Activated CD8-positive, alpha-beta memory T cell treated with anti-CD3 and anti-CD28 coated beads, Interleukin-2, amount 50 U/mL, for 48 hours (primary cell): ENCODE measurements around the gene TPCN2.

Experiments used
- DNase-seq: peaks from one replicate; pipeline ENCODE4 v3.0.0-alpha.2; 2020

Gene TPCN2

GRCh38 chr11:69153661-69154060 lies 104.9 kb downstream of the TPCN2 start:
- no peak for DNase-seq

DNA sequence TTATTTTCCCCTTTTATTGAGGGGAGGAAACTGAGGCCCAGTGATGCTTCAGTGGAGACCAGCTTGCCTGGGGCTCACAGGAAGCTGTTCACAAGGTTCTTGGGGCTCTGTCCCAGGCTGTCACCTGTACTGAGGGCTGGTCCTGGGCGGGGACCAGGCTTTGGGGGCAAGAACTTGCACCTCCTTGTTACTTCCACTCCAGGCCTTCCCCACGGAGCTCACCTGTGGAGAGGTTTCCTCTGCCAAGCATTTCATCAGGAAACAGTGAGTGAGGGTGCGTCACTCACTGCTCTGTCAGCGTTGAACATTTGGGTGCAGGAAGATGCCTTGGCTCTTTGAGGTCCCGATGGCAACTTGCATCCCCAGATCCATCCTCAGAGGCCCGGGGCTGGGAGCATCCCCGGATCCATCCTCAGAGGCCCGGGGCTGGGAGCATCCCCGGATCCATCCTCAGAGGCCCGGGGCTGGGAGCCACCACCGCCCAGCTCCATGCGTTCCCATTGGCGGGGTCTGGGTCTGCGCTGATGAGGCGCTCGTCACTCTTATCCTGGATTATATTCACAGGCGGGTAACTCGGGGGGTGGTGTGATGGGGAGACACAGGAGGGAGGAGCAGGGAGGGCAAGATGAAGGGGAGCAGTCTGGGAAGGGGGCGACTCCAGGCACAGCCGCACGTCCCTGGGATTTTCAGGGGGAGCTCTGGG lies 105.6 kb downstream of the TPCN2 start:
- no peak for DNase-seq

DNA sequence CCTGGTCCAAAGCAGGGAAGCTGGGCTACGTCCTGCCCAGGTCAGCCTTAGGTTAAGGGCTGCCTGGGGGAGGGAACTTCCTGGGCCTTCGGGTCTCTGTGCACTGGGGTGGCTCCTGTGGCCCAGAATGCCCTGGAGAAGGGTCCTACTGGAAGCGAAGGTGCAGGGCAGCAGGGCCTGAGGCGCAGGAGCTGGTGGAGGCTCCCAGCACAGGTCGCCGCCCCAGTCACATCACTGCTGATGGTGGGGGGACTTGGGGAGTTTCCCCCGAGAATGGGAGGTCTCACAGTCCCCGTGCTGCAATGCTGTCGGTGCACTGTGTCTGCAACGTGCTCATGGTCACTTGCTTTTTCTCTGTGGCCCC lies 106.2 kb downstream of the TPCN2 start:
- DNase-seq: no peak

DNA sequence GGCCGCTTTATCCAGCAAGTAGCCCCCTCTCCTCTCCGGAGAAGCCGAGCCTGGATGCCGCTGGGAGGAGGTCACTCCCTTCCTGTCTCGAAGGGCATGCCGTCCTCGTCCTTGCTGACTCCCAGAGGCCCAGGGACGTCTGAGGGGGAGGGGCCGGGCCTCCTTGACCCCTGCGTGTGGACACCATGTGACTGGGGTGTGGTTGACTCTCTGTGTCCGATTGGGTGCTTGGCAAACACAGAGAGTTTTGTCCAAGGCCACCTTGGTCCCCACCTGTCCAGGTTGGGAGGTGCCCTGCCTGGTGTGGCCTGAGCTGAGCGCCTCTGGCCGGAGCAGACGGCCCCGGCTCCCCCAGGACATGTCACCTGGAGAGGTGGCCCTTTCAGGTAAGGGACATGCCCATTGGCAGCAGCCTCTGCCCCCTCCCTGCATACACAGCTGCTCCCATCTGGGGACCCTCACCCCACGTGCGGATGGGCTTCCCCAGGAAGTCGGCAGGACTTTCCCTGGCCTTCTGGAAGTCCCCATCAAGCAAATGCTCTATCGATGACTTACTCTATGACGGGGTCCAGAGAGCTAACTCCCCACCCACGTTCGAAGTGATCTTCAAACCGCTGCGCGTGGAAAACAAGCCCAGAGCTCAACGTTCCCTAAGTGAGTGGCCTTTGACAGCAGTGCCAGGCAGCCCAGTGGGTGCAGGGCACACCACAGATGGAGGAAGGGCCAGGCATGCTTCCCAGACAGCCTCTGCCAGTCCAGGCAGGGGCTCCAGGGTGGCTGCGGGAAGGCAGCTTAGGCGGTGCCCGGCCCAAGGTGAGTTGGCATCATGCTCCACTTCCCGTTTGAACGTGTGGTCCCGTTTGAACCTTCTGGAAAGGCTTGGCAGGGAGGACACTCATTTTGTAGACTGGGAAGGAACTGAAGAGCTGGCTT lies 106.8 kb downstream of the TPCN2 start, which contains the start of gene SMIM38:
Gene SMIM38, plus strand, starts transcription at position 634 of the 933 bp plus-strand sequence. CDS start 1,912 bp downstream, outside the sequence.
- no peak for DNase-seq

DNA sequence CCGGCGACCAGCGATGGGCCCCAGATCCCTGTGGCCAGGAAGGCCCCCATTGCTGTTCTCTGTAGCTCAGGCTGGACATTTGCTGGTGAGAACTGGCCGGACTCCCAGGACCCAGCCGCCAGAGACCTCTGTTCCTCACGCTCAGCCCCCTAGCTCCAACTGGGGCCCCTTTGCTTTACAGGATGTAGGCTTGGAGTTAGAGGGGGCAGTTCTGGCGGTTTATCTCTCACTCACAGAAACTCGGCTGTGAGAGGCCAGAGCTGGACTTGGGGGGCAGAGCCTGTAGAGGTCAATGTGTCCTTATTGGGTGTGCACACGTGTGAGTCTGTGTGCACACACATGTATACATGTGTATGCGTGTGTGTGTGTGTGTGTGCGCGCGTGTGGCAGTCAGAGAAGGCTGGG lies 107.5 kb downstream of the TPCN2 start:
- no peak for DNase-seq

DNA sequence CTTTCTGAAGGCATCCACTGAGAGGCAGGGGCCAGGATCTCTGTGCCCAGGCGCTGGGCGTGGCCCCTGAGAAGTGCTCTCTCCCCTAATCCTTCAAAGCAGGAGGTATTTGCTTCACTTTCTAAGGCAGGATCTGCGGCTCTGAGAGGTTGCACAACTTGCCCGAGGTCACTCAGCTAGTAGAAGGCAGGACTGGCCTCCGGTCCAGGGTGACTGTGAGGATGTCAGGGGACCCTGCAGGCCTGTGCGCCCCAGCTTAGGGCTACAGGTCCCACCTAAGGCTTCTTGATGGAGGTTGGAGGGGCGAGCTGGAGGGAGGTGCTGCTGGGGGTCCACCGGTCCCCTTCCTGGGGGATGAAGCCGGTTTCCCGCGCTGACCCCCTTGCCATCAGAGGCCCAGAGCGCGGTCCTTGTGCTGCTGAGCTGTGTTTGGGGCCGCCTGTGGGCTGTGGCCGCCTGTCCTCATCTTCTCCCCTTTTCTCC lies 108.0 kb downstream of the TPCN2 start:
- no peak for DNase-seq

- DNase-seq: no peak
Measured at GRCh38 chr11:69157156-69157821, 108.6 kb downstream of the TPCN2 start.

GRCh38 chr11:69157822-69158231 lies 109.1 kb downstream of the TPCN2 start:
- DNase-seq: no peak

DNA sequence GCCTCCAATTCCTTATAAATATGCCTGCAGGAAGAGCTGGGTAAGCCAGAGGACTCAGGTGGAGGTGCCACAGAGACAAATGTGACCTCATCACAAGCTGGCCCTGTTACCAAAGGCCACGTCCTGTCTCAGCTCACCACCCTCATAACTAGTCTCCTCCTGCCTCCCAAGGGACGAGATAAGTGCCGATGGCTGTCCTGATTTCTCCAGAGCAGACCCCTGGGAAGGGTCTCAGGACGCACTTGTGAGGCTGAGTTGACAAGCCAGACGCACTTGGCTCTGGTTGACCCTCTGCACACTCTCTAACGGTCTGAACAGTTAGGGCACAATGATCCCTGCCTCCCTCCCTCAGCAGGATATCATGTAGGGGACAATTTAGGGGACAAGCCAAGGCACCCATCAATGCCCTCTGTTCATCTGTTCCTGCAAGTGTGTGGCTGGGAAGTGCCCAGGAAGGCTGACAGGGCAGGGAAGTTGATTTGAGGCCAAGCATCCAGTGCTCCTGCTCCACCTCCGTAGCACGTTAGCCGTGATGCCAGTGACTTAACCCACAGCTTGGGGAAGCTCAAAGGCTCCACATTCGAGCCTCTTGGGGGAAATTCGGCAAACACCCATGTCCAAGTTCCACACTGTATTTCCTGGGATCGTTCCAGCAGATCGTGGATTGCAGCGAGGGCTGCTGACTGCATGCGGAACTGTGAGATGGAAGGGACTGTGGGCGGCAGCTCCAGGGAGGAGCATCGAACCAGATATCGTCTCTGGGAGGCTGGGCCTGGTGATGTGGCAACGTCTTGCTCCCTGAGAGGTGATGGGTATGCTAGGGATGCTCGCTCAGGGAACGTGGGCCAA lies 109.8 kb downstream of the TPCN2 start:
- no peak for DNase-seq

- no peak for DNase-seq
Measured at GRCh38 chr11:69159150-69159852, 110.6 kb downstream of the TPCN2 start.

- DNase-seq: no peak
Measured at GRCh38 chr11:69160296-69161116, 111.8 kb downstream of the TPCN2 start.

- no peak for DNase-seq
Measured at GRCh38 chr11:69161117-69161407, 112.3 kb downstream of the TPCN2 start.

DNA sequence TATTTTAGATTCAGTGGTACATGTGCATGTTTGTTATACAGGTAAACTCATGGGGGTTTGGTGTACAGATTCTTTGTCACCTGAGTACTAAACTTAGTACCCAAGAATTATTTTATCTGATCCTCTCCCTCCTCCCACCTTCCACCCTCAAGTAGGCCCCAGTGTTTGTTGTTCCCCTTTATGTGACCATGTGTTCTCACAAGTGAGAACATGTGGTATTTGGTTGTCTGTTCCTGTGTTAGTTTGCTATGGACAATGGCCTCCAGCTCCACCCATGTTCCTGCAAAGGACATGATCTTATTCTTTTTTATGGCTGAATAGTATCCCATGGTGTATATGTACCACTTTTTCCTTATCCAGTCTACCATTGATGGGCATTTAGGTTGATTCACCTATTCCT lies 113.8 kb downstream of the TPCN2 start:
- no peak for DNase-seq

GRCh38 chr11:69163842-69164241 lies 115.1 kb downstream of the TPCN2 start:
- DNase-seq: no peak

DNA sequence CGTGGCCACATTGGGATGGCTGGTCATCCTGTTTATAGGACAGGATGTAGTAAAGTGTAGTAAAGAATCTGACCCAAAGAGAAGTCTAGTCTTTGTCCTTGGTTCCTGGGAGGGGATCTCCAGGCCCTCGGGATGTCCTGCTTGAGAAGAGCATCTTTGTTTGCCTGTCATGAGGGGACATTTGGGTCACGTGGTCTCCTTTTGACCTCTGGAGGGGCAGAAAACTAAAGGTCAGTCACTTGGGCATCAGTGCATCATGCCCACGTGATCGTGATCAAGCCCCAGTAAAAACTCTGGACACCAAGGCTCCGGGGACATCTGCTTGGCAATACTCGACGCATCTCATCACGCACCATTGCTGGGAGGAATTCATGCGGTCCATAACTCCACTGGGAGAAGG lies 116.1 kb downstream of the TPCN2 start:
- no peak for DNase-seq

GRCh38 chr11:69165775-69166174 lies 117.0 kb downstream of the TPCN2 start:
- no peak for DNase-seq

GRCh38 chr11:69166218-69167115 lies 117.7 kb downstream of the TPCN2 start:
- peak; percentile 80 for DNase-seq

- no peak for DNase-seq
Measured at GRCh38 chr11:69167130-69167915, 118.6 kb downstream of the TPCN2 start.
